ENCODE results near the gene FXYD4.

Gene FXYD4

GRCh38 chr10:43365001-43365400 is 6.4 kb upstream of the FXYD4 start:
- Histone ChIP-seq H3K4ac (ENCODE audit: low read depth, low read length) (no peak overlapping the region), H3K4me3 (ENCODE audit: low read depth, low read length) (no peak overlapping the region), H3K14ac (ENCODE audit: low read length) (no peak overlapping the region), H3K36me3 (ENCODE audit: control insufficient read depth in 1 of 2, insufficient read depth in 2 of 2, low read length in 2 of 2) (no peaks in the 10 kb centered on the region), H2BK120ac (ENCODE audit: insufficient read depth, low read length, poor library complexity) (no peak overlapping the region), H4K91ac (ENCODE audit: low read depth, low read length) (no peak overlapping the region), H3K9me3 (ENCODE audit: insufficient read depth, low read depth, low read length) (no peaks in the 10 kb centered on the region), H3K27me3 (ENCODE audit: insufficient read depth, low read length) (no peaks in the 10 kb centered on the region), H3K27ac (ENCODE audit: low read depth, low read length) (no peak overlapping the region), H2AFZ (ENCODE audit: insufficient read depth, low read length, poor library complexity) (no peak overlapping the region), H3K79me1 (ENCODE audit: low read length) (peaks cover 9% of the 10 kb centered on the region), H2BK12ac (ENCODE audit: low read length) (no peak overlapping the region), H2BK5ac (ENCODE audit: low read depth, low read length, poor library complexity) (no peak overlapping the region), H3K4me2 (ENCODE audit: low read length) (no peak overlapping the region), H4K8ac (ENCODE audit: low read depth, low read length) (no peak overlapping the region), H3K23ac (ENCODE audit: low read length) (no peak overlapping the region), H3K79me2 (ENCODE audit: control insufficient read depth, insufficient read depth, low read length, poor library complexity) (peaks cover 3% of the 10 kb centered on the region), H4K12ac (ENCODE audit: low read depth, low read length) (no peak overlapping the region), H2AK5ac (ENCODE audit: low read length) (no peak overlapping the region), H3K18ac (ENCODE audit: low read length) (no peak overlapping the region), H3K4me1 (ENCODE audit: control insufficient read depth in 1 of 2, insufficient read depth in 2 of 2, low read length in 2 of 2) (peaks cover 7 to 8% of the 10 kb centered on the region in 2 experiments), H3K9ac (ENCODE audit: low read length) (no peak overlapping the region)
- WGBS (ENCODE audit: extremely low coverage, insufficient coverage, insufficient read length): no CpG with 5 or more reads among the region's 3 CpGs
- DNase-seq: no peak

DNA sequence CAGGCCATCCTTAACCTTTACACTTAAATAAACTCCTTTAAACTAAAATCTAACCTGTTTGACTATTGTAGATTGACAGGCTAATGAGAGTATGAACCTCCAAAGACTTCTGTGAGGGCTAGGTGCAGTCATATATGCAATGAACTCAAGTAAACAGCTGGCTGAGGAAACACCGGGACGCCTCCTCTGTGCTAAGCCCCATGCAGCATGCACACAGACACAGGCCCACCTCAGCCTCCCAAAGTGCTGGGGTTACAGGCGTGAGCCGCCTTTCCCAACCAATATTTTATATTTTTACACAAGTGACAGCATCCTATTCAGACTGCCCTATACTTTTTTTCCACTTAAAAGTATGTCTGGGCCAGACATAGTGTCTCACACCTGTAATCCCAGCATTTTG is 1.5 kb upstream of the FXYD4 start:
- Histone ChIP-seq H2BK120ac (ENCODE audit: insufficient read depth, low read length, poor library complexity) (no peak overlapping the region), H3K4me2 (ENCODE audit: low read length) (no peak overlapping the region), H3K9me3 (ENCODE audit: insufficient read depth, low read depth, low read length) (no peaks in the 10 kb centered on the region), H2BK12ac (ENCODE audit: low read length) (no peak overlapping the region), H2AK5ac (ENCODE audit: low read length) (no peak overlapping the region), H3K18ac (ENCODE audit: low read length) (no peak overlapping the region), H4K8ac (ENCODE audit: low read depth, low read length) (no peak overlapping the region), H3K4ac (ENCODE audit: low read depth, low read length) (no peak overlapping the region), H2BK5ac (ENCODE audit: low read depth, low read length, poor library complexity) (no peak overlapping the region), H3K4me3 (ENCODE audit: low read depth, low read length) (no peak overlapping the region), H3K79me1 (ENCODE audit: low read length) (no peaks in the 10 kb centered on the region), H3K27ac (ENCODE audit: low read depth, low read length) (no peak overlapping the region), H3K4me1 (ENCODE audit: control insufficient read depth in 1 of 2, insufficient read depth in 2 of 2, low read length in 2 of 2) (peaks cover 2 to 3% of the 10 kb centered on the region in 2 experiments), H4K12ac (ENCODE audit: low read depth, low read length) (no peak overlapping the region), H3K79me2 (ENCODE audit: control insufficient read depth, insufficient read depth, low read length, poor library complexity) (no peaks in the 10 kb centered on the region), H3K23ac (ENCODE audit: low read length) (no peak overlapping the region), H3K14ac (ENCODE audit: low read length) (no peak overlapping the region), H3K36me3 (ENCODE audit: control insufficient read depth in 1 of 2, insufficient read depth in 2 of 2, low read length in 2 of 2) (no peaks in the 10 kb centered on the region), H3K9ac (ENCODE audit: low read length) (no peak overlapping the region), H4K91ac (ENCODE audit: low read depth, low read length) (no peak overlapping the region), H3K27me3 (ENCODE audit: insufficient read depth, low read length) (no peaks in the 10 kb centered on the region), H2AFZ (ENCODE audit: insufficient read depth, low read length, poor library complexity) (no peak overlapping the region)
- no peak for DNase-seq
- no CpG with 5 or more reads among the region's 4 CpGs for WGBS (ENCODE audit: extremely low coverage, insufficient coverage, insufficient read length)

DNA sequence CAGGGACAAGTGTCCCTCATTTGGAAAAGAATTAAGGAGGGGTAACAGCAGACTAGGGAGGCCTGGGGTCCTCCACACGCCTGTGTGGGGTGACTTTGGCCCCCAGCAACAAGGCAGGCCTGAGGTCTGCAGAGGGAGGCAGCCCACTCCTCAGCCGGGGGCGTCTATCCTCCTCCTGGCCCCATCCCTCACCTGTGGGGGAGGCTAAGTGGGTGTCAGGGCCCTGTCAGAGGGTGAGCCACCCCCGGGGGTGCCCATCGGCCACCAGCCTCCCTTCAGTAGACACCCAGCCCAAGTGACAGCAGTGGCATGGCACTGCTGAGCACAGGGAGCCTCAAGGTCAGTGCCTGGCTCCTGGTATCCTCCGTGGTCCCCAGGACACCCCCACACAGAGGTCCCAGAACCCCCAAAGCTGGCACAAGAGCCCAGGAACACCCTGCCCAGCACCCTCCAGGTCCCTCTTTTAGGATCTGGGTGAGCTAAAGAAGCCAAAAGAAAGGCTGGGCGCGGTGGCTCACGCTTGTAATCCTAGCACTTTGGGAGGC is 693 bp upstream of the FXYD4 start:
- DNase-seq: no peak
- Histone ChIP-seq H4K91ac (ENCODE audit: low read depth, low read length) (no peak overlapping the region), H2BK5ac (ENCODE audit: low read depth, low read length, poor library complexity) (no peak overlapping the region), H3K79me2 (ENCODE audit: control insufficient read depth, insufficient read depth, low read length, poor library complexity) (no peaks in the 10 kb centered on the region), H2AK5ac (ENCODE audit: low read length) (no peak overlapping the region), H3K27me3 (ENCODE audit: insufficient read depth, low read length) (no peaks in the 10 kb centered on the region), H3K4me1 (ENCODE audit: control insufficient read depth in 1 of 2, insufficient read depth in 2 of 2, low read length in 2 of 2) (peaks cover 3 to 5% of the 10 kb centered on the region in 2 experiments), H3K4me3 (ENCODE audit: low read depth, low read length) (no peak overlapping the region), H3K9ac (ENCODE audit: low read length) (no peak overlapping the region), H3K27ac (ENCODE audit: low read depth, low read length) (no peak overlapping the region), H3K79me1 (ENCODE audit: low read length) (no peaks in the 10 kb centered on the region), H2BK120ac (ENCODE audit: insufficient read depth, low read length, poor library complexity) (no peak overlapping the region), H4K8ac (ENCODE audit: low read depth, low read length) (no peak overlapping the region), H3K9me3 (ENCODE audit: insufficient read depth, low read depth, low read length) (no peaks in the 10 kb centered on the region), H3K14ac (ENCODE audit: low read length) (no peak overlapping the region), H3K4ac (ENCODE audit: low read depth, low read length) (no peak overlapping the region), H3K4me2 (ENCODE audit: low read length) (no peak overlapping the region), H3K18ac (ENCODE audit: low read length) (no peak overlapping the region), H3K36me3 (ENCODE audit: control insufficient read depth in 1 of 2, insufficient read depth in 2 of 2, low read length in 2 of 2) (no peaks in the 10 kb centered on the region), H3K23ac (ENCODE audit: low read length) (no peak overlapping the region), H4K12ac (ENCODE audit: low read depth, low read length) (no peak overlapping the region), H2AFZ (ENCODE audit: insufficient read depth, low read length, poor library complexity) (no peak overlapping the region), H2BK12ac (ENCODE audit: low read length) (no peak overlapping the region)
- no CpG with 5 or more reads among the region's 9 CpGs for WGBS (ENCODE audit: extremely low coverage, insufficient coverage, insufficient read length)

GRCh38 chr10:43372765-43373361 is 1.4 kb downstream of the FXYD4 start:
- Histone ChIP-seq H3K79me2 (ENCODE audit: control insufficient read depth, insufficient read depth, low read length, poor library complexity) (no peaks in the 10 kb centered on the region), H3K27ac (ENCODE audit: low read depth, low read length) (no peak overlapping the region), H3K4ac (ENCODE audit: low read depth, low read length) (no peak overlapping the region), H3K9me3 (ENCODE audit: insufficient read depth, low read depth, low read length) (no peaks in the 10 kb centered on the region), H3K4me1 (ENCODE audit: control insufficient read depth in 1 of 2, insufficient read depth in 2 of 2, low read length in 2 of 2) (peaks cover 14 to 16% of the 10 kb centered on the region in 2 experiments), H3K4me3 (ENCODE audit: low read depth, low read length) (no peak overlapping the region), H3K18ac (ENCODE audit: low read length) (no peak overlapping the region), H4K8ac (ENCODE audit: low read depth, low read length) (no peak overlapping the region), H2AFZ (ENCODE audit: insufficient read depth, low read length, poor library complexity) (no peak overlapping the region), H3K9ac (ENCODE audit: low read length) (no peak overlapping the region), H4K91ac (ENCODE audit: low read depth, low read length) (no peak overlapping the region), H3K4me2 (ENCODE audit: low read length) (no peak overlapping the region), H3K27me3 (ENCODE audit: insufficient read depth, low read length) (no peaks in the 10 kb centered on the region), H3K36me3 (ENCODE audit: control insufficient read depth in 1 of 2, insufficient read depth in 2 of 2, low read length in 2 of 2) (no peaks in the 10 kb centered on the region), H3K14ac (ENCODE audit: low read length) (no peak overlapping the region), H2AK5ac (ENCODE audit: low read length) (no peak overlapping the region), H2BK12ac (ENCODE audit: low read length) (no peak overlapping the region), H2BK120ac (ENCODE audit: insufficient read depth, low read length, poor library complexity) (no peak overlapping the region), H3K23ac (ENCODE audit: low read length) (no peak overlapping the region), H3K79me1 (ENCODE audit: low read length) (no peaks in the 10 kb centered on the region), H4K12ac (ENCODE audit: low read depth, low read length) (no peak overlapping the region), H2BK5ac (ENCODE audit: low read depth, low read length, poor library complexity) (no peak overlapping the region)
- WGBS (ENCODE audit: extremely low coverage, insufficient coverage, insufficient read length): no CpG with 5 or more reads among the region's 1 CpG
- no peak for DNase-seq
